VCaP (cell line): Measurements from ENCODE around the gene CCDC149.

ENCODE experiments used
- H3K27ac ChIP-seq: fragments of 450-650 bp; 2 replicates; pipeline ENCODE4 v1.5.1; 2017
- TF ChIP-seq, protein P1 (sequence below): fragments of 450-650 bp; conservative IDR thresholded peaks from 2 replicates; pipeline ENCODE4 v1.5.1; 2017; ENCODE audit warnings: mild to moderate bottlenecking, moderate library complexity

CCDC149 gene

DNA sequence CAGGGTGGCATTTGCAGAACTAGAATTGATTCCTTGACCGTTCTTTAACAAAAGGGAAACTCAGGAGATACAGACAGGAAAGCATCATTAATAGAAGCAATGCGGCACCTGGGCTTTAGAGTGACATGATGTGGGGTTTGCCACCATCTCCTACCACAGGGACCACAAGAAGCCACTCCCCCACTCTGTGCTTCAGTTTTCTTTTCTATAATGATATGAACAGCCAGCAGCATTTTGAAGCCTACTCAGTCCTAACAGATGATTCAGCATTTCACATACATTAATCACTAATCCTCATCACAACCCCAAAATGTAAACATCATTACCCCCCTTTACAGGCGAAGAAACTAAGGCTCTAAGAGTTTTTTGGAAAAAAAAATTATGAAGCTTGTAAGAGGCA is 22.9 kb downstream of the CCDC149 start:
- H3K27ac ChIP-seq: no peak overlapping the region
- TF ChIP-seq, protein P1, sequence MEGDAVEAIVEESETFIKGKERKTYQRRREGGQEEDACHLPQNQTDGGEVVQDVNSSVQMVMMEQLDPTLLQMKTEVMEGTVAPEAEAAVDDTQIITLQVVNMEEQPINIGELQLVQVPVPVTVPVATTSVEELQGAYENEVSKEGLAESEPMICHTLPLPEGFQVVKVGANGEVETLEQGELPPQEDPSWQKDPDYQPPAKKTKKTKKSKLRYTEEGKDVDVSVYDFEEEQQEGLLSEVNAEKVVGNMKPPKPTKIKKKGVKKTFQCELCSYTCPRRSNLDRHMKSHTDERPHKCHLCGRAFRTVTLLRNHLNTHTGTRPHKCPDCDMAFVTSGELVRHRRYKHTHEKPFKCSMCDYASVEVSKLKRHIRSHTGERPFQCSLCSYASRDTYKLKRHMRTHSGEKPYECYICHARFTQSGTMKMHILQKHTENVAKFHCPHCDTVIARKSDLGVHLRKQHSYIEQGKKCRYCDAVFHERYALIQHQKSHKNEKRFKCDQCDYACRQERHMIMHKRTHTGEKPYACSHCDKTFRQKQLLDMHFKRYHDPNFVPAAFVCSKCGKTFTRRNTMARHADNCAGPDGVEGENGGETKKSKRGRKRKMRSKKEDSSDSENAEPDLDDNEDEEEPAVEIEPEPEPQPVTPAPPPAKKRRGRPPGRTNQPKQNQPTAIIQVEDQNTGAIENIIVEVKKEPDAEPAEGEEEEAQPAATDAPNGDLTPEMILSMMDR: no peak

DNA sequence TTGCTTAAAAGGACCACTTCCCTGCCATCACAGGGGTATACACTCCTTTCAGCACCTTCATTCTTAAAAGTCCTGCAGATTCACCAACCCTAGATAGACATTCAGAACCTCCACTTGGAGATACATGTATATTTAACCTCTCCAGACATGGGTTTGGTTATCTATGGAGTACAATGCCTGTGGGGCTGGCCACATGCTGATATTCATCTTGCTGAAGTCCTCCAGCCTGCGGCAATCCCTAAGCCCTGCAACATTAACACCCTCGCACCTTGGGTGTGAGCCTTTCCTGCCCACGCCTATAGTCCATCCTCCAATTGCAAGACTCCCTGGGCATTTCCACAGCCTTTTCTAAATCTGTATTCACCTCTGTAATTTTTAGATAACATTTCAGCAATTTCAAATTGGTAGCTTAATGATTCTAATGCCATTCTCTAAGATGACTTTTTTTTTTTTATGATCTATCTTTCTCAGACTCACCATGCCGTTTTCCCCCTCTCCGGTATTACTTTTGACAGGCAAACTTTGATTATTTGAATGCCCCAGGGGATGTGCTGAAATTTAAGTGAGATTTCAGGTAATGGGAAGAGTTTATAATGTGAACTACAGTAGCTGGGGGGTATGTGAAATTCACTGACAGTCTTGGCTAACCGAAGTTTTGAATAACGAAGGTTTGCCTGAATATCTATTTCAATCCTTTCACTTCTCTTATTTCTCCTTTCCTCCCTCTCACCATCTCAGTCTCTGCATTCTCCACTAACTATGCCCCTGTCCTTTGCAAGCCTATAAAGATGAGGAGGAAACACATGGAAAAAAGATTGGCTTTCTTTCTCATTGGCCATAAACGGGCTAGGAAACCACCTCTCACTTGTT is 24.1 kb downstream of the CCDC149 start:
- no peak overlapping the region for H3K27ac ChIP-seq
- TF ChIP-seq, protein P1: no peak

DNA sequence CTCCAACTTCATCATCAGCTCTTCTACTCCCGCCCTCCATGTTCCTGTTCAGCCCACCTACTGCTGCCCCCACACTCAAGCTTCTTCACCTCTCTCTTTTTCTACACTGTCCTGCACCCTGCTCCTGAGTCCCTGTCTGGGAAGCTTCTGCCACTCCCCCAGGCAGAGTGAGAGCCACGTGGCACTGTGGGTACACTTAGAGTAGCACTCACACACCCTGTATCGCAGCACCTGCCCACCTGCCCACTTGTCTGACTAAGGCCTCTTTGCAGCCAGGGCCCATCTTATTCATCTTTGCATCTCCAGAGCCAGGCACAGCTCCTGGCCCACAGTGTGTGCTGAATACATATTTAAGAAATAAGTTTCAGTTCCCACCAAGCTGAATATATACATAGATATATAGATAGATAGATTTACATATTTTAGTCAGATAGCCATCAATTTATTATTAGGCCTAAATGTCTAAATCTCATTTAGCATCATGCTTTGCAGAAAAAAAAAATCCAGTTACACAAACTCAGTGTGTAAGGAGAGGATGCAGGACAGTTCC is 24.9 kb downstream of the CCDC149 start:
- H3K27ac ChIP-seq: no peak overlapping the region
- TF ChIP-seq, protein P1: no peak

DNA sequence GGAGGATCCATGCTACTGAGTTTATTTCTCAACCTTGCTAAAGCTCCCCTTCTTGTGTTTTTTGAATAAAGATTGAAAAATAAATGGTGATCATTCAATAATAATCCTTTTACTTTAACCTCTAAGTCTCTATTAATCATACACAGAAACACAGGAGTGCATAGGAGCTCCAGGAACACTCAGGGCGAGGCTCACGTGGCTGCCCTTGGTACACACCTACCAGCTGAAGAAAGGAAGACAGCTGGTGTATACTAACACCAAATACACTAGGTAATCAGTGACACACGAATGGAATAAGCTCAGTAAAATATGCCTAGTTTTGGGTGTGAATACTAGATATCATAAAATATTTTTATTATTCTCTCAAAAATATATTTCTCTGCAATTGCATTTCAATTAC is 26.2 kb downstream of the CCDC149 start:
- H3K27ac ChIP-seq: no peak overlapping the region
- TF ChIP-seq, protein P1: no peak

DNA sequence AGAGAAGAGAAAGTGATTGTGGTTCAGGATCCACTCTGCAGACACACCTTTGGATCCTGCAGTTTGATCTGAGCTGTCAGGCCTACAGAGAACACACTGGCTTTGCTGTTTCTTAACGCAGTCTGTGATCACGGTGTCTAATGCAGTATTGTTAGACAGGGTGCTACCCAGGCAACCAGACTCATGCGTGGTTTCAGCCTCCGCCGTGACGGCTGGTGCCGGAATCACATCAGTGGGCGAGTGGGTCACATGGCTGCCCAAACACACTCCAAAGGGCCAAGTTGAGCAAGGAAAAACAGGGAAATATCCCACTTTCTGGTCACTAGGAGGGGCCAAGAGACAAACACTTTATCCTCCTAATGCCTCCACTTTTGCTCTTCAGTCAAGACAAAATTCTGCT is 27.5 kb downstream of the CCDC149 start:
- H3K27ac ChIP-seq: no peak overlapping the region
- TF ChIP-seq, protein P1: no peak

DNA sequence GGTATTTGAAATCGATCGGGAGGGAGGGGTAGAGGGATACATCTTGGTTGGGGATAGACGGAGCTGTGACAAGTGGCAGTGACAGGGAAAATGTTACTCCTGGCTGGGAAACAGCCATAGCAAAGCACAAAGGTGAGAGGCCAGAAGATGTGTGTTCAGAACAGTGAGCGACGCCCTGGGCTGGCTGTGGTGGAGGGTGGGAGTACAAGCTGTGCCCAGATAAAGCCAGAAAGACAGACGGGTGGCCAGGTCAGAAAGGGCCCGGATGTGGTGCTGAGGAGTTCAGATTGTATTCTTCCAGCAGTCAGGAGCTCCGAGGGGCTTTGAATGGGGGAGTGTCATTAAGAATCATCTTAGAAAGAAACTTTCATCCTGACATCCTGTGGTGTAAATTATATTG is 27.9 kb downstream of the CCDC149 start:
- TF ChIP-seq, protein P1: no peak
- H3K27ac ChIP-seq: no peak overlapping the region

DNA sequence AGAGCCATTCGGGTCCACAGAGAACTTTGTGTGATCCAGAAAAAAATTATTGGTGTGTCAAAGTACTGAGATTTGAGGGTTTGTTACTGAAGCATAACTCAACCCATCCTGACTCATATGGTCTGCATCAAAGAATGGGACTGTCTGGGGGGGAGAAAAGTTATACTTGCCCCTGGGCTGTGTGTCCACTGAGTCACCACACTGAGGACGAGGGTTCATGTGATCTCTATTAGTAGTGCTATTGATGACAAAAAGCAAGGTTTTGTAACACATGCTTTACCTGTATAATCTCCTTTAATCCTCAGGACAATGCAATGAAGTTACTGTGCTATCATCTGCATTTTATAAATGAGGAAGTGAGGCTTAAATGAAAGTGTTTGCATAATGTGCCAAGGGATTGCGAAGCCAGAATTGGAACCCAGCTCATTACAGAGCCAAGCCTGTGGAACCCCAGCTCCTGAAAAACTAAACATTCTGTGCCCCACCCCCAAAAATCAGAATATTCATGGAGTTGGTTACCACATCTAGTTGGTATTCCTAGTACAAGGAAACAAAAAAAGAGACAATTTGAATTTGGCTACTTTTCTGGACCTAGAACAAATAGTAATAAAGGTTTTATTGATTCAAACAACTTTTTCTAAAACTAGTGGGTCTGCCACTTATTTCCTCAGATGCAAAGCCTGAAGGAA is 31.2 kb downstream of the CCDC149 start:
- TF ChIP-seq, protein P1: no peak

More for the DNA sequence above, 31.2 kb downstream of the CCDC149 start:
- H3K27ac ChIP-seq: no peak overlapping the region
